Stimulated activated CD4-positive, alpha-beta T cell treated with anti-CD3 and anti-CD28 coated beads, TNF-alpha, amount 100 ng/mL, for 1 hour (primary cell): ENCODE results near the gene HPS1.
A peak's percentile ranks its signal among the peaks of the same experiment; 100 is the strongest.

Experiments
- DNase-seq, 3 donors: peaks; one replicate each; pipeline ENCODE4 v3.0.0-alpha.2; 2020; ENCODE audit warnings: low read depth in 3 of 3, low spot score in 1 of 3

Gene HPS1

GRCh38 chr10:98414932-98415730, 31.6 kb downstream of the HPS1 start, which contains the start of gene PYROXD2:
Gene PYROXD2 (minus strand): TSS chr10:98415182. CDS start chr10:98415135, 47 bp downstream.
- DNase-seq: peak in 2 of 3 donors; percentile 9 to 13

DNA sequence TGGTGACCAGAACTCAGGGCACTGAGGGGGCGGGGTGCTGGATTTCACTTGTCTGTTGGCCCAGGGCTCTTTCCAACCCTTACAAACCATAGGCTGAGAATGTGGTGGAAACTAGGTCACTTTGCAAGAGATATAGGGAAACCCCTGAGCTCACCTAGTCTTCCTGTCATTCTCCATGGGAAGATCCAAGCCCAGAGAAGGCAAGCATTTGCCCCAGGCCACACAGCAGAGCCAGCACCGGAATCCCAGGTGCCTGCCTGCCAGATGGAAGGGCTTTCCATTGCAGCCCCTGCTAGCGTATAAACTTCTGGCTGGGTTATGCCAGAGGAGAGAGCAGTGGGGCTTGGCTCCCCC, 32.2 kb downstream of the HPS1 start:
- no peak for DNase-seq

DNA sequence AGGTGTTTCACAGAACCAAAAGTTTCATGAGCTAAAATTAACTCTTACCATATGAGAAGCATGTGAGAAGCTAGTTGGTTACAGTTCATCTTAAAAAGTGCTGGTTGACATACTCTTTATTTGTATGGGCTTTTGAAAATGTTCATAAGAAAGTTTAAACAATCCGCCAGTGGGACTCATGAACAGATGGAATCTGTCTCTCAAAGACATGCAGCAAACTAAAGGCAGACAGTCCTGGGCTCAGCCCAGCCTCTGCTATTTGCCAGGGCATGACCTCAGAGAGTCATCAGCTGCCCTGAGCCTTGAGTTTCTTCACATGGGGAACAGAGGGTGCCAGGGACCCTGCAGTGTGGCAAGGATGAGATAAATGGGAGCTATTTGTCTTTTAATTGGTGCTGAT, 35.0 kb downstream of the HPS1 start:
- DNase-seq: no peak

GRCh38 chr10:98411166-98411565, 35.6 kb downstream of the HPS1 start:
- no peak for DNase-seq

GRCh38 chr10:98410759-98411158, 36.0 kb downstream of the HPS1 start:
- no peak for DNase-seq

- DNase-seq: no peak
These were observed 36.5 kb downstream of the HPS1 start for GRCh38 chr10:98410135-98410743.

GRCh38 chr10:98408799-98409198, 37.9 kb downstream of the HPS1 start:
- no peak for DNase-seq

DNA sequence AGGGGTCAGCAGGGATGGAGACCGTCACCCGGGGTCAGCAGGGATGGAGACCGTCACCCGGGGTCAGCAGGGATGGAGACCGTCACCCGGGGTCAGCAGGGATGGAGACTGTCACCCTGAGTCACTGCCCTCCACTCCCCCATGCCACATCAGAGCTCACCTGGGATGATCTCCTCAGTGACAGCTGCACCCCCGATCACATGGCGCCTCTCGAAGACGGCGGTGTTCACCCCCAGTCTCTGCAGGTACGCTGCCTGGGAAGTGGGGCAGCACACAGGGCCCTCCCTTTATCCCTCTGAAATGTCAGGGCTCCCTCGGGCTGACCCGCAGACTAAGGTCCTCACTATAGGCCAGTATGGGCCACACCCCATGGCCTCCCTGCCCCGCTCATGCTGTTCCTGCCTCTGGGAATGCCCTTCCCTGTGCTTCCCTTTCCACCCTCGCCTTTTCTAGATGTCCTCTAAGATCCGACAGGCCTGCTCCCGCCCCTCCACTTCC, 38.9 kb downstream of the HPS1 start:
- DNase-seq: no peak

GRCh38 chr10:98407017-98407743, 39.6 kb downstream of the HPS1 start:
- no peak for DNase-seq

GRCh38 chr10:98405422-98405821, 41.3 kb downstream of the HPS1 start:
- DNase-seq: no peak

DNA sequence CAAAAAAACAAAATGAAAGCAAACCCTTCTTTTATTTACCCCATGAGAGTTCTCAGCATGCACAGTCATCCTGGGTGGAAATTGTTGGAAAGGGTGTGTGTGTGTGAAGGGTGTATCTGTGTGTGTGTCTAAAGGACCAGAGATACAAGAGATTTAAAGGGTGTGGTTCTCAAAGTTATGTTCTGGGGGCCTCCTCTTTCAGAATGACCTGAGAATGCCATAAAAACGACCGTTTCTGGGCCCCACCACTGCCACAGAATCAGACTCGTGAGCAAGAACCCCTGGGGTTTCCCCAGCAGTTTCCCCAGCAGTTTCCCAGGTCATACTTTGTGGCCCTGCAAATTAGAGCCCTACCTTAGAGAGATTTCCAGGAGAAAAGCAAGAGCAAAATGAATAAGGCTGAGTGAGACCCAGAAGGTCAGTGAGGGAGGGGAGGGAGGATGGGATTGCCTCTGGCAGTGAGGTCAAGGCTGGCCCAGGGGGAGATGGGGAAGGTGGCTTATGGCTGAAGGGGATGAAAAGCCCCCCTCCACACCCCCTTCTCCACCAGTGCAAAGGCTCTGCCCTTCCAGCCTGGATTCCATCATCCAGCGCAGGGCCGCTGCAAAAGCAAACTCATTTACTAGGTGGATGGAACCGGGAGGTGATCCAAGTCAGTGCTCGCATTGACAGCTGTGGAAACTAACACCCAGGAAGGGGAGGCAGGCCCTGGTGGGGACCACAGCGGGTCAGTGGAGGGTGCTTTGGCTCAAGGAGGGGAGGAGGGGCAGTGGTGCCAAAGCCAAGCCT, 42.0 kb downstream of the HPS1 start:
- DNase-seq: no peak

DNA sequence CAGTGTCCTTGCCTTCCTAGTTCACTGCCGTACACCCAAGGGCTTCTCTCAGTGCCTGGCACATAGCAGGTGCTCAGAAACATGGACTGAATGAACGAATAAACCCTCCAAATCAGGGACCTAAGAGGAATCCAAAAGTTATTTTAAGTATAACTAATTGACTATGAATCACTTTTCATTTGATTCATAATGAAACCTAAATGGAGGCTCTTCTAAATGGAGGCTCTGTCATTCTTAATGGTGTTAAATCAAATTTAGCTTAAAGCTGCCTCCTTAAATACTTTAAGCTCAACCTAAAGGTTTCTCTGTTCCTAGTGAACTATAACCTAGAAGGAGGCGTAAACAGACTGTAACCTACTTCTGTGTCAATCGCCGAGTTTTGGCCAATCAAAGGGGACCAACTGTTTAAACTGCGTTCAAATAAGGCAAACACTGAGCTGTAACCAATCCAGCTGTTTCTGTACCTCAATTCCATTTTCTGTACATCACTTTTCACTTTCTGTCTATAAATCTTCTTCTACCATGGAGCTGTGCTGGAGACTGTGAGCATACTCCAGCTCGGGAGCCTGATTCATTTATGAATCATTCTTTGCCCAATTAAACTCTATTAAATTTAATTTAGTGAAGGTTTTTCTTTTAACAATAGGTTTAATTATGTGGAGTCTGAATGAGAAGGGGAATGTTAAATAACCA, 42.8 kb downstream of the HPS1 start:
- DNase-seq: no peak

DNA sequence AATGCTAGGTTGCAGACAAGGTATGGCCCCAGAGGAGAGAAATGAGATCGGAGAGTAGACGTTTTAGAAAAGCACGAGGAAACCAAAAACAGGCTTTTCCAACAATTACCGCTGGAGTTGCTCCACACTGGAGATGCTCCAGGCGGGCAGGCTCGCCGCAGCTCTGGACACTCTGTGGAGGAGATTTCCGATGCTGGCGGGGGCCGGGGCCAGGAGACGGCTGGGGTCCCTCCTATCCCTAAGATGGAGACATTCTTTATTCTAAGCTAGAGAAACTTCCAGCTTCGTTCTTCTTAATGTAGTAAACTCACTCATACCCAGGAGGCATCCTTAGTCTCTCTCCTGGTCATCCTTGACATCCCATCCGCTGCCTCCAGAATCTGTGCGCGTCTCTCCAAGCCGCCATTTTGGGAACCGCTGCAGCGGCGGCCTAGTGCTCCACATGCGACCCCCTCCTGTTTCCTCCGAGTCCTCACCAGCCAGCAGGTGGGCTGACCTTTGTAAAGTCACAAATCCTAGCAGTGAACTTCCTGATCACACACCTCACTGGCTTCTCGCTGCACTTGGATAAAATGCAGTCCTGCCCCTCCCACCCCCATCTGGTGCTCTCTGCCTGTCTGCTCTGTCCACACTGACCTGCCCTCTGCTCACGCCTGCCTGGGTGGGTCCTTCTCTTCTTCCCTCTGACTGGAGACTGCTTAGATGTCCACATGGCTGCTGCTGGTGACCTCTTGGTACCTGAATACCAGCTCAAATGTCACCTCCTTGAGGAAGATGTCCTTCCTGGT, 43.6 kb downstream of the HPS1 start:
- DNase-seq: no peak

GRCh38 chr10:98402478-98402877, 44.3 kb downstream of the HPS1 start:
- no peak for DNase-seq

DNA sequence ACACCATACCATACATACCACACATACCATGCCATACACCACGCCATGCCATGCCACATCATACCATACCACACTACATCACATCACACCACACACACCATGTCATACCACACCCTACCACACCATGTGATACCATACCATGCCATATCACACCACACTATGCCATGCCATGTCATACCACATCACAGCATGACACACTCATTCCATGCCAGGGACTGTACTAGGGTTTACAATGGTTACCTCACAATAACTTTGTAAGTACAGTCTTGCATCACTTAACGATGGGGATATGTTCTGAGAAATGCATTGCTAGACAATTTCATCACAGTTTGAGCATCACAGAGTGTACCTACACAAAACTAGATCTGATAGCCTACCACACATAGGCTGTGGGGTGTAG, 46.3 kb downstream of the HPS1 start:
- no peak for DNase-seq

GRCh38 chr10:98399784-98400183, 47.0 kb downstream of the HPS1 start:
- DNase-seq: no peak

DNA sequence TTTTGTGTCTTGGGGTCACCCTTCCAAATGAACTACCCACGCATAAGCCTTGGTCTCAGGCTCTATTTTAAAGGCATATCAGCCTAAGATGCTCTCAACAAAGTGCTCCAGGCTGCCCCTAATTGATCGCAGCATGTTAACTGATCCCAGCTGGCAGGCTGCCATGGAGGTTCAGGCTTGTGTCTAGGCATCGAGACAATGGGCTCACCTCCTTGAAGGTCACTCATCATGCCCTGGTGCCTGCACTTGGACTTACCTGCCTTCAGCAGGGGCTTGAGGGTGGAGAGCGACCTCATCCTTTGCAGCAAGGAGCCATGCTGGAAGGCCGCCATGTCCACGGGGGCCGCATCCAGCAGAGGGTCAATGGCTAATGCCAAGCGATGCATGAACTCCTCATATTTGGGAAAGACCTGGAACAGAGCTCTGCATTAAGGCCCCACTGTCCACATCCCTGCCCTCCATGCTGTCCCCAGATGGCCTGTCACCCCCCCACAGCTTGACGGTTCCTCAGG, 49.6 kb downstream of the HPS1 start:
- no peak for DNase-seq

DNA sequence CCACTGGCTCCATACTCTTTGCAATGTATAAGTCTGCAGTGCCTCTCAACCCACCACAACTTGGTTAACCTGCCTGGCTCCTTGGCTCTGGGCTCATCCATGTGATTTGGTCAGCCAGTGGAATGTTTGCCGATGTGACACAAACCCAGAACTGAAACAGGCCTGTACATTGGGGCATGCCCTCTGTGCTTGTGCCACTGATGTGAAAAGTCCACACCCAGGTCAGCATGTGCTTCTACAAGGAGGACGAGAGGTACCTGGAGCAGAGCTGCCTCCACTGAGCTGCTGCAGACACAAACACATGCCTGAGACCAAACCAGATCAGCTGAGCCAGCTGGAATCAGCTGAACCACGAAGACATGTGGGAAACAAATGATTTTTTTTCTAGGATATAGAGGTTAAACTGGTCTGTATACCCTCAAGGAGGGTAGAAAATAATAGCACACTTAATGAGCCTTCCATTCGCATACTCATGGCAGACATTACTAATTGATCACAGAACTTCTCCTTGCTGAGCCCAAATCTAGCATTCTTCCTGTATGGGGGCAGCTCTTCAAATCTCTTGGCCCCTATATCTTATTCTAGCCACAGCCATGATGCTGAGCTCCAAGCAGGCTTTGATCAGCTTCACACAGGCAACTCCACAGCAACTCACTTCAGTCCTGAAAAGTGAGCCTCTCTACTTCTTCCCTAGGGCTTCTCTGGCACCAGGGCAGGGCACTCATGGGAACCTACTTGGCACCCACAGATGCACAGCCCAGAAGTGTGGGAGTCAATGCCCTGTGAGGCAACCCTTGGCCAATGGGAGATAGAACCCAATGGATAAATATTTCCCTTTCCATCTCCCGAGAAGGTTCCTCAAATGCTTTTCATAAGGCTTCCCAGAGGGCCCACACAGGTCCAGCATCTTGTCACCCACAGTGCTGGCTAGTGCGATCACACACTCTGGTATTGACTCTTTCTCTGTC, 50.4 kb downstream of the HPS1 start:
- DNase-seq: no peak
